Heart left ventricle (tissue), 16 donors: Measurements from ENCODE around the gene ULK1. TPM values are rescaled to one million over a fixed set of nuclear protein-coding genes. Genes with fewer than 3 reads are reported as not detected.

Experiments used
- ATAC-seq, 4 donors: fragments of 200-7000 bp; cut with Tn5 transposase; one replicate each; pipeline ENCODE4 v1.9.1; 2020 to 2022; ENCODE audit warnings: moderate library complexity in 4 of 4, mild to moderate bottlenecking in 3 of 4, moderate number of reproducible peaks in 1 of 4
- DNase-seq, 5 donors: peaks; one replicate each; pipeline ENCODE4 v3.0.0-alpha.2; 2020
- H3K27ac ChIP-seq, 12 donors: fragments of 200-600 bp; sonication (generic) in 4 of 12; one replicate each; pipeline versions ENCODE4 v1.5.0 to v1.8.0; 2016 to 2022; ENCODE audit warnings: mild to moderate bottlenecking in 2 of 12
- H3K27me3 ChIP-seq, 9 donors: fragments of 200-600 bp; sonication (generic) in 2 of 9; one replicate each; pipeline versions ENCODE4 v1.5.1 to v1.8.0; 2016 to 2022; ENCODE audit warnings: mild to moderate bottlenecking in 3 of 9
- H3K36me3 ChIP-seq, 9 donors: fragments of 200-600 bp; sonication (generic) in 2 of 9; one replicate each; pipeline versions ENCODE4 v1.5.0 to v1.8.0; 2018 to 2022; ENCODE audit warnings: mild to moderate bottlenecking in 2 of 9
- H3K4me1 ChIP-seq, 12 donors: fragments of 200-600 bp; sonication (generic) in 4 of 12; one replicate each; pipeline versions ENCODE4 v1.5.0 to v1.8.0; 2016 to 2022; ENCODE audit warnings: mild to moderate bottlenecking in 3 of 12
- H3K4me3 ChIP-seq, 12 donors: fragments of 200-600 bp; sonication (generic) in 4 of 12; one replicate each; pipeline versions ENCODE4 v1.5.0 to v1.8.0; 2017 to 2022; ENCODE audit warnings: mild to moderate bottlenecking in 9 of 12, moderate library complexity in 4 of 12
- H3K9me3 ChIP-seq, 12 donors: fragments of 200-600 bp; sonication (generic) in 4 of 12; one replicate each; pipeline versions ENCODE4 v1.5.0 to v1.8.0; 2016 to 2022; ENCODE audit warnings: mild to moderate bottlenecking in 1 of 12
- POLR2A ChIP-seq, 2 donors: fragments of 450-650 bp; IDR thresholded peaks; one replicate each; pipeline ENCODE4 v1.6.1; 2017; ENCODE audit warnings: antibody characterized with exemption in 2 of 2, mild to moderate bottlenecking in 2 of 2, moderate library complexity in 2 of 2
- WGBS, 4 donors: extraction: QIAGEN DNeasy Blood & Tissue Kit in 2 of 4; methylation state at CpG; one replicate each; pipeline versions ENCODE4 v1.1.5 to v1.1.7; 2013 to 2018; 5-methylcytosine and 5-hydroxymethylcytosine counted together
- intact Hi-C, 10 donors: fragments of 100-400 bp; cut with DNase I; formaldehyde crosslinking; loops; one replicate each; pipeline versions ENCODE4 v1.11.1 to v1.14.2; 2022
- polyA plus RNA-seq, 2 donors: library from polyadenylated mRNA; stranded (reverse); fragments of 200-250 nt; gene quantifications; one replicate each; pipeline ENCODE4 v1.2.3, GENCODE V29; 2013
- total RNA-seq, 9 donors: library from RNA; depleted of rRNA in 2 of 9; stranded (reverse); fragments of >200 nt in 2 of 9; fragmentation: NEBNext Ultra II Directional in 3 of 9; extraction: Animal tissue kit (Norgen Biotek cat#: 25700) in 3 of 9; gene quantifications; one replicate each; pipeline versions ENCODE4 v1.1.0 to v1.2.4, GENCODE V29; 2016 to 2023
- TF ChIP-seq, protein P1 (sequence below), 12 donors: fragments of 200-600 bp; sonication (generic) in 4 of 12; IDR thresholded peaks; one replicate each; pipeline versions ENCODE4 v1.5.0 to v1.8.0; 2018 to 2022; ENCODE audit warnings: antibody characterized with exemption in 12 of 12, mild to moderate bottlenecking in 5 of 12
- donor health status: ischemic (EF 13 %, LVEDD 7.1; RV severe dilation, severe dysfunction).
- donor health status: healthy with polysubstance abuse.
- donor health status: DM: no; HTN: yes; CAD: no.
- donor health status: DM: no; HTN: no; CAD: no.
- donor health status: ischemic (EF 25% LVEDD 6.9; RV normal size, moderate dysfunction).
- donor health status: ischemic (EF 25% LVEDD 5.7; RV mildly dilated, moderate dysfunction).
- donor health status: healthy.
- donor health status: DM: yes; HTN: yes; CAD: no.
- donor health status: ischemic (EF 35%, LVEDD 5.7; RV mildly dilated, moderate dysfunction).
- donor health status: nonischemic (EF 11% LVEDD 7.7; RV severe dilation, severe dysfunction).
- donor health status: DM: yes; HTN: yes; CAD: no.
- donor health status: PGD.
- donor health status: ischemic (EF 29% LVEDD 5.4; RV normal size, mild dysfunction).
- donor health status: nonischemic (EF 23%, LVEDD 6.1; RV moderate dilation, normal function).

Gene ULK1
- total and polyA plus RNA-seq, 11 donors, result 21.9 to 56.0 (median 41.8) TPM

DNA sequence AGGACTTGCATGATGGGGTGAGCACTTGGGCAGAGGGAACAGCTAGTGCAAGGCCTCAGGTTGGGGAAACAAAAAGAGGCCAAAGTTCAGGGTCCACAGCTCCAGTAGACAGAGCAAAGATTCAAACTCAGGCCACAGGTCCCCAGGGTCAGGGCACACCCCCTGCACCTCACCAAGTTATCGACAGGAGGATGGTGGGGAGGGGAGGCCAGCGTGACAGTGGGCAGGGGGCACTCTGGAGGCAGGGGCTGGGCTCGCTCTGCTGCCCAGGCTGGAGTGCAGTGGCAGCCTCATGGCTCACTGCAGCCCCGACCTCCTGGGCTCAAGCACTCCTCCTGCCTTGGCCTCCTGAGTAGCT is 32.4 kb upstream of the ULK1 start:
- DNase-seq, result no peak
- no peak overlapping the region for H3K27ac ChIP-seq
- no peaks in the 10 kb centered on the region for H3K9me3 ChIP-seq
- intact Hi-C loops, result no loop called here
- no peak overlapping the region for H3K4me3 ChIP-seq
- no peaks in the 10 kb centered on the region for H3K36me3 ChIP-seq
- no peak for TF ChIP-seq POLR2A (IDR thresholded peaks at IDR 0.05)
- TF ChIP-seq, protein P1, sequence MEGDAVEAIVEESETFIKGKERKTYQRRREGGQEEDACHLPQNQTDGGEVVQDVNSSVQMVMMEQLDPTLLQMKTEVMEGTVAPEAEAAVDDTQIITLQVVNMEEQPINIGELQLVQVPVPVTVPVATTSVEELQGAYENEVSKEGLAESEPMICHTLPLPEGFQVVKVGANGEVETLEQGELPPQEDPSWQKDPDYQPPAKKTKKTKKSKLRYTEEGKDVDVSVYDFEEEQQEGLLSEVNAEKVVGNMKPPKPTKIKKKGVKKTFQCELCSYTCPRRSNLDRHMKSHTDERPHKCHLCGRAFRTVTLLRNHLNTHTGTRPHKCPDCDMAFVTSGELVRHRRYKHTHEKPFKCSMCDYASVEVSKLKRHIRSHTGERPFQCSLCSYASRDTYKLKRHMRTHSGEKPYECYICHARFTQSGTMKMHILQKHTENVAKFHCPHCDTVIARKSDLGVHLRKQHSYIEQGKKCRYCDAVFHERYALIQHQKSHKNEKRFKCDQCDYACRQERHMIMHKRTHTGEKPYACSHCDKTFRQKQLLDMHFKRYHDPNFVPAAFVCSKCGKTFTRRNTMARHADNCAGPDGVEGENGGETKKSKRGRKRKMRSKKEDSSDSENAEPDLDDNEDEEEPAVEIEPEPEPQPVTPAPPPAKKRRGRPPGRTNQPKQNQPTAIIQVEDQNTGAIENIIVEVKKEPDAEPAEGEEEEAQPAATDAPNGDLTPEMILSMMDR (IDR thresholded peaks at IDR 0.05), result no peak
- peaks cover 0 to 14% (median 0%) of the 10 kb centered on the region in 9 donors for H3K27me3 ChIP-seq
- ATAC-seq, result no peak
- H3K4me1 ChIP-seq, result peaks cover 0 to 19% (median 0%) of the 10 kb centered on the region in 12 donors
- WGBS, 4 donors, result 60 to 95% (median 73%) methylated on average over 1 to 4 of the region's 4 CpGs

DNA sequence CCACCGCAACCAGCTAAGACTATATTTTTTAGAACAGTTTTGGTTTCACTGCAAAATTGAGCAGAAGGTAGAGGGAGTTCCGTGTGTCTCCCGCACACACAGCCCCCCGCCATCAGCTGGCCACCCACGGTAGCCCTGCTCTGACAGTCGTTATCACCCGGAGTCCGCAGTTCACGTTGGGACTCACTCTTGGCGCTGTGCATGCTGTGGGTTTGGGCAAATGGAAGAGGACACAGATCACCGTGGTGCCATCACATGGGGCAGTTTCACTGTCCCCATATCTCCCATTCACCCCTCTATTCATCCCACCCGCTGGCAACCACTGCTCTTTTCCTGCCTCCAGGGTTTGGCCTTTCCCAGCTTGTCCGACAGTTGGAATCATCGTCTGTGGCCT is 31.8 kb upstream of the ULK1 start:
- 73 to 86% (median 79%) methylated on average over 14 of the region's 14 CpGs for WGBS, 4 donors
- Histone ChIP-seq H3K9me3 (no peaks in the 10 kb centered on the region), H3K4me1 (peaks cover 0 to 19% (median 0%) of the 10 kb centered on the region in 12 donors), H3K27ac (no peak overlapping the region), H3K27me3 (peaks cover 0 to 14% (median 0%) of the 10 kb centered on the region in 9 donors), H3K36me3 (no peaks in the 10 kb centered on the region), H3K4me3 (no peak overlapping the region)
- ATAC-seq, result no peak
- intact Hi-C loops, result no loop called here
- TF ChIP-seq, protein P1 (IDR thresholded peaks at IDR 0.05), result no peak
- no peak for TF ChIP-seq POLR2A (IDR thresholded peaks at IDR 0.05)
- DNase-seq, result no peak

- TF ChIP-seq POLR2A (IDR thresholded peaks at IDR 0.05), result no peak
- TF ChIP-seq, protein P1 (IDR thresholded peaks at IDR 0.05), result no peak
- no peak for DNase-seq
- intact Hi-C loops, result no loop called here
These were observed 31.3 kb upstream of the ULK1 start for GRCh38 chr12:131862994-131863710.

GRCh38 chr12:131863711-131864396 is 30.6 kb upstream of the ULK1 start:
- Histone ChIP-seq H3K4me3 (no peak overlapping the region), H3K27me3 (peaks cover 0 to 14% (median 0%) of the 10 kb centered on the region in 9 donors), H3K9me3 (no peaks in the 10 kb centered on the region), H3K4me1 (peaks cover 0 to 19% (median 0%) of the 10 kb centered on the region in 12 donors), H3K27ac (no peak overlapping the region), H3K36me3 (no peaks in the 10 kb centered on the region)
- intact Hi-C loops, result no loop called here
- 61 to 65% (median 64%) methylated on average over 24 of the region's 24 CpGs for WGBS, 4 donors
- no peak for DNase-seq
- TF ChIP-seq, protein P1 (IDR thresholded peaks at IDR 0.05), result no peak
- no peak for TF ChIP-seq POLR2A (IDR thresholded peaks at IDR 0.05)
- no peak for ATAC-seq

More at GRCh38 chr12:131862994-131863710, 31.3 kb upstream of the ULK1 start:
- peaks cover 0 to 19% (median 0%) of the 10 kb centered on the region in 12 donors for H3K4me1 ChIP-seq
- H3K27ac ChIP-seq, result no peak overlapping the region
- H3K4me3 ChIP-seq, result no peak overlapping the region
- H3K27me3 ChIP-seq, result peaks cover 0 to 14% (median 0%) of the 10 kb centered on the region in 9 donors
- H3K9me3 ChIP-seq, result no peaks in the 10 kb centered on the region
- 54 to 60% (median 56%) methylated on average over 19 to 20 of the region's 20 CpGs for WGBS, 4 donors
- no peaks in the 10 kb centered on the region for H3K36me3 ChIP-seq
- no peak for ATAC-seq
